Brain microvascular endothelial cell (primary cell): ENCODE results near the gene PRAMEF12.
"Not testable (repeated sequence)": the region's sequence is repeated elsewhere in the genome, so short reads cannot be mapped to it uniquely, and the experiment has no call there.

Experiments used
- DNase-seq: peaks from one replicate; pipeline ENCODE4 v3.0.0-alpha.2; 2020
- H3K27ac ChIP-seq: fragments of 250-450 bp; sonication (Bioruptor Pico); 2 replicates; pipeline ENCODE4 v1.5.1; 2020; ENCODE audit warnings: mild to moderate bottlenecking, moderate library complexity
- H3K27me3 ChIP-seq: fragments of 250-450 bp; sonication (Bioruptor Pico); replicated peaks from 2 replicates; pipeline ENCODE4 v1.5.1; 2020; ENCODE audit warnings: mild to moderate bottlenecking
- H3K36me3 ChIP-seq: fragments of 250-450 bp; sonication (Bioruptor Pico); replicated peaks from 2 replicates; pipeline ENCODE4 v1.5.1; 2020; ENCODE audit warnings: mild to moderate bottlenecking
- H3K4me3 ChIP-seq: 2 replicates; pipeline ENCODE4 v1.5.1; 2011; ENCODE audit warnings: low read depth, mild to moderate bottlenecking, control low read depth, low read length, moderate library complexity
- in situ Hi-C: cut with HindIII; loops from 2 replicates; pipeline ENCODE4 v1.10.0; 2017; ENCODE audit warnings: low sequenced_read_pairs, low pct_ligation_motif_present
- TF ChIP-seq, protein P1 (sequence below): IDR thresholded peaks from 2 replicates; pipeline ENCODE4 v1.5.1; 2011; ENCODE audit warnings: low read depth, mild to moderate bottlenecking, moderate library complexity, low read length, control low read depth, inconsistent platforms; ENCODE audit errors: missing control alignments

PRAMEF12 gene

DNA sequence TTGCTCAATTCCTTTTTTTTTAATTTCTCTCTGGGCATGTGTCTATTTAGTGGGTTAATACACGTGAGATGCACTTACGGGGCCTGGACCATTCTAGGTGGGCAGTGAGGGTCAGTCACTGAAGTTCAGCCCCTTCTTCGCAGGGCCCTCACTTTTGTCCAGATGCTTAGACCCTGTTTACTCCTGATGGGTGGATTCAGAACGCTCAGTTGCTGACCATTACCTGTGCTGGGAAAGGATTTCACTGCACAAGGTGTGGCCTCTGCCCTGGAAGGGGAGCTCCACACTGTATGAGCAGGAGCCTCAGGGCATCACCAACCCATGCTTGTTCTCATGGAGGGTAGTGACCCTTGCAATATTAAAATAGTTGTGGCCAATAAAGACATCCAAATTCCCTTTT lies 4.5 kb downstream of the PRAMEF12 start:
- TF ChIP-seq, protein P1, sequence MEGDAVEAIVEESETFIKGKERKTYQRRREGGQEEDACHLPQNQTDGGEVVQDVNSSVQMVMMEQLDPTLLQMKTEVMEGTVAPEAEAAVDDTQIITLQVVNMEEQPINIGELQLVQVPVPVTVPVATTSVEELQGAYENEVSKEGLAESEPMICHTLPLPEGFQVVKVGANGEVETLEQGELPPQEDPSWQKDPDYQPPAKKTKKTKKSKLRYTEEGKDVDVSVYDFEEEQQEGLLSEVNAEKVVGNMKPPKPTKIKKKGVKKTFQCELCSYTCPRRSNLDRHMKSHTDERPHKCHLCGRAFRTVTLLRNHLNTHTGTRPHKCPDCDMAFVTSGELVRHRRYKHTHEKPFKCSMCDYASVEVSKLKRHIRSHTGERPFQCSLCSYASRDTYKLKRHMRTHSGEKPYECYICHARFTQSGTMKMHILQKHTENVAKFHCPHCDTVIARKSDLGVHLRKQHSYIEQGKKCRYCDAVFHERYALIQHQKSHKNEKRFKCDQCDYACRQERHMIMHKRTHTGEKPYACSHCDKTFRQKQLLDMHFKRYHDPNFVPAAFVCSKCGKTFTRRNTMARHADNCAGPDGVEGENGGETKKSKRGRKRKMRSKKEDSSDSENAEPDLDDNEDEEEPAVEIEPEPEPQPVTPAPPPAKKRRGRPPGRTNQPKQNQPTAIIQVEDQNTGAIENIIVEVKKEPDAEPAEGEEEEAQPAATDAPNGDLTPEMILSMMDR, result no peak
- no peaks in the 10 kb centered on the region for H3K36me3 ChIP-seq

DNA sequence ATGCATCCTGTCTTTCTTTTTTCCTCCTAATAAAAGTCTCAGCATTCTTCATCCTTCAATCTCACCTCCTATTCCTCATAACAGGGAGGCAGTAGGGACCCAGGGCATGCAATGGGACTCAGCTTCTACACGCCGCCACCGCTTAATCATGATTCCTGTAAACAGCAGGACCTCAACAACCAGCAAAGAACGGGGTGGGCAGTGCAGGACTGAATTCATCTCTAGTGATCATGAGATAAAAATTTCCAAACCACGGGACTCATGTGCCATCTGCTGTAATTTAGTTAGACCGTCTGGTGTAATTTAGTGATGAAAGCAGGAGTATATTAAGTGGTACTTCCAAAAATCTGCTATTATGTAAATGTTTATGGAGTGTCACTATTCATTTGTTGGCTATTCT lies 5.4 kb downstream of the PRAMEF12 start:
- Histone ChIP-seq H3K4me3 (no peak overlapping the region), H3K27me3 (no peaks in the 10 kb centered on the region), H3K36me3 (no peaks in the 10 kb centered on the region), H3K27ac (no peak overlapping the region)
- TF ChIP-seq, protein P1, result no peak
- in situ Hi-C loops, result no loop called here
- DNase-seq, result no peak

More for the DNA sequence above, 4.5 kb downstream of the PRAMEF12 start:
- Histone ChIP-seq H3K27ac (no peak overlapping the region), H3K4me3 (no peak overlapping the region), H3K27me3 (no peaks in the 10 kb centered on the region)
- no peak for DNase-seq
- in situ Hi-C loops, result no loop called here

DNA sequence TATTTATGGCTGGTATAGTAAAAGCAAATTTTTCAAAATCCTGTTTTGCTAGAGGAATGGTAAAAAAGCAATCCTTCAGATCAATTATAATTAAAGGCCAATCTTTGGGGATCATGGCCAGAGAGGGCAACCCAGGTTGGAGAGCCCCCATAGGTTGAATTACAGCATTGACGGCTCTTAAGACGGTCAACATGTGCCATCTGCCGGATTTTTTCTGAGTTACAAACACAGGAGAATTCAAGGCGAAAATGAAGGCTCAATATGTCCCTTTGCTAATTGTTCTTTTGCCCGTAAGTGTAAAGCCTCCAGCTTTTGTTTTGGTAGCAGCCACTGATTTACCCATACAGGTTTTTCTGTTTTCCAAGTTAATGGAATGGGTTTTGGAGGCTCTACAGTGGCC lies 8.0 kb downstream of the PRAMEF12 start:
- in situ Hi-C loops, DNase-seq, H3K27ac ChIP-seq: not testable (repeated sequence)

DNA sequence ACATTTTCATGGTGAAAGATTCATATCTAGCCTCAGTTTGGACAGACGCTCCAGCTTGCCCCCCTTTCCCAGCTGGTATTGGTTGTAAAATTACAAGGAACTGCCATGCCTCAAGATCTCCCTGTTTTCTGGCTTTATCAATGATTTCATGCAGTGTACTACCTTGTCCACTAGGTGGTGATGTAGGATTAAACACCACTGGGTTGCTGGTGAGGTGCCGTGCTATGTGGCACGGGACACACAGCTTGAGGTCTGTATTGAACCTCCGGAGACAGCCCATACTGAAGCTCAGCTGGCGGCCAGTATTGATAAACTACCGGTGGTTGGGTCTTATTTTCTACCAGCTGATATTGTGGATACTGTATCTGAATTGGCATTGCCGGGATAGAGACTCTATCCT lies 10.2 kb downstream of the PRAMEF12 start:
- H3K4me3 ChIP-seq, in situ Hi-C loops, DNase-seq, H3K27ac ChIP-seq, H3K27me3 ChIP-seq, H3K36me3 ChIP-seq: not testable (repeated sequence)

More for the DNA sequence above, 8.0 kb downstream of the PRAMEF12 start:
- not testable (repeated sequence) for H3K36me3 ChIP-seq, H3K27me3 ChIP-seq, H3K4me3 ChIP-seq

DNA sequence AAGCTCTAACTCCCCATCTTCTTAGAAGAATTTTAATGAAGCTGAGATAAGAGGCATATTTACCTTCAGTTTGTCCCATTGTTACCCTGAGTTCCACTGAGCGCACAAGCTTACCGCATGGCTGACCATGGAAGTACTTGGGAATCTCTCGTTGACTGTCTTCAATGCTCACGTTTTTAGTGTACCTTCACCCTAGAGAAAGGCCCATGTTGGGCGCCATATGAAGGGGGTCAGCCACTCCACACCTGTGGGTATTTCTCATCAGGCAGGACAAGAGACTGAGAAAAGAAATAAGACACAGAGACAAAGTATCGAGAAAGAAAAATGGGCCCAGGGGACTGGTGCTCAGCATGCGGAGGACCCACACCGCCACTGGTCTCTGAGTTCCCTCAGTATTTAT lies 11.2 kb downstream of the PRAMEF12 start:
- H3K27ac ChIP-seq, H3K4me3 ChIP-seq, DNase-seq, H3K36me3 ChIP-seq, H3K27me3 ChIP-seq, in situ Hi-C loops: not testable (repeated sequence)

DNA sequence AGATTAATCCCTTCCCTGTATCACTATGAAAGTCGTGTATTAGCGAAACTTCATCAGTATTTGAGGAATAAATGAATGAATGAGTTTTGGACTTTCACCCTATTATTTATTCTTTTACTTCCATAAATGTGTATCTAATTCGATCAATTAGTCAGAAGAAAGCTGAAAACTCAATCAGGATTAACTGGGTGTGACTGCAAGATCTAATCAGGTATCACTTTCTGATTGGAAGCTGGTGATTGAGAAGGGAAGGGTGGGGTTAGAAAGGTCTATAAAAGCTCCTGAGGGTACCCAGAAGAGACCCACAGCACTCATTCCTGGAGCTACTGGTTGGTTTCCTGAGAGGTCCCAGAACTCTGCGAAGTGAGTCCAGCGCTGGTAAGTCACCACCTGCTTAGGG lies 17.6 kb downstream of the PRAMEF12 start, which contains the start of gene PRAMEF1:
Gene PRAMEF1, plus strand, starts transcription at position 301 of the 400 bp plus-strand sequence. CDS start 1,831 bp downstream, outside the sequence.
- H3K4me3 ChIP-seq, DNase-seq, H3K36me3 ChIP-seq, in situ Hi-C loops, H3K27ac ChIP-seq, H3K27me3 ChIP-seq: not testable (repeated sequence)

DNA sequence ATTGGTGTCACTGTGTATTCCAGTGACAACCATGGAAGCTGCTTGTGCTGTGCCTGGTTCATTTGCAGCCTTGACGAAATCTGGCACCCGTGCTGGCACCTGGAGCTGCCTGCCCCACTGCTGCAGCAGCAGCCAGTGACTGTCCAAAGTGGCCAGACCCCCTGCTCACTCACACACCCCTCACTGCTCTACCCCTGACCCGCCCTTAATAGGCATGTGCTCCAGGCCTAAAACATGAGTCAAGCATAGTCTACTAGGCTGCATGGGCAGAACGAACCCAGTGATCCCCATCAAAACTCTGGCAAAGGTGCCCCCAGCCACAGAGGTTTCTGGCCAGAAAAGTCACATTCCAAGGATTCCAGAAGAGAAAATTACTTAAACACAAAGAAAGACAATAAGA lies 25.4 kb downstream of the PRAMEF12 start:
- DNase-seq, result no peak

DNA sequence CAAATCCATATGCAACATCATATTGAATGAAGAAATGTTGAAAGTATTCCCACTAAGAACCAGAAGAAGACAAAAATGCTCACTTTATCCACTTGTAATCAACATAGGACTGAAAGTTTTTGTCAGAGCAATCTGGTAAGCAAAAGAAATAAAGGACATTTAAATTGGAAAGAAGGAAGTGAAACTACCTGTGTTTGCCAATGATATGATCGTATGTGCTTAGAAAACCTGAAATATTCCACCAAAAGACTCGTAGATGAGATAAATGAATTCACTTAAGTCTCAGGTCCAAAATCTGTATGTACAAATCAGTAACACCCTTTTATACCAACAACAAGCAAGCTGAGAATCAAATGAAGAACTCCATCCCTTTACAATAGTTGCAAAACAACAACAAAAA lies 26.2 kb downstream of the PRAMEF12 start:
- no peak for DNase-seq
- no peaks in the 10 kb centered on the region for H3K27me3 ChIP-seq
- in situ Hi-C loops, result no loop called here
- H3K36me3 ChIP-seq, result no peaks in the 10 kb centered on the region
- TF ChIP-seq, protein P1, result no peak
- H3K27ac ChIP-seq, result no peak overlapping the region
- no peak overlapping the region for H3K4me3 ChIP-seq

More for the DNA sequence above, 25.4 kb downstream of the PRAMEF12 start:
- TF ChIP-seq, protein P1, result no peak
- in situ Hi-C loops, result no loop called here
- H3K36me3 ChIP-seq, result no peaks in the 10 kb centered on the region
- H3K27me3 ChIP-seq, result no peaks in the 10 kb centered on the region
- no peak overlapping the region for H3K4me3 ChIP-seq
- no peak overlapping the region for H3K27ac ChIP-seq
